Measurements from ENCODE around the gene DST. TPM values are rescaled to one million over a fixed set of nuclear protein-coding genes. Genes with fewer than 3 reads are reported as not detected.

Gene DST
- total RNA-seq, 2 experiments from 2014 or later: 5.7 to 5.9 TPM

- POLR2A ChIA-PET: no interaction called here
- intact Hi-C loops (cut with DNase I, micrococcal nuclease): no loop called here
- ATAC-seq (ENCODE audit: poor library complexity): no peak
- Histone ChIP-seq H3K9me3 (ENCODE audit: control insufficient read depth in 1 of 2, insufficient read depth in 1 of 2, low read length in 2 of 2) (no peaks in the 10 kb centered on the region), H3K4me3 (ENCODE audit: low read length) (no peak overlapping the region), H3K4me1 (ENCODE audit: insufficient read depth, low read length) (no peaks in the 10 kb centered on the region), H3K27me3 (ENCODE audit: control insufficient read depth in 1 of 2, insufficient read depth in 2 of 2, low read length in 2 of 2) (no peaks in the 10 kb centered on the region), H3K36me3 (ENCODE audit: insufficient read depth, low read length) (no peaks in the 10 kb centered on the region), H3K27ac (ENCODE audit: low read depth in 1 of 2, low read length in 2 of 2) (no peak overlapping the region)
- Mint-ChIP-seq H3K36me3 (ENCODE audit: low read depth) (no peaks in the 10 kb centered on the region), H3K4me3 (no peak overlapping the region), H3K4me1 (ENCODE audit: low read depth) (no peaks in the 10 kb centered on the region), H3K27ac (no peak overlapping the region), H3K9me3 (peaks cover 2% of the 10 kb centered on the region), H3K27me3 (no peaks in the 10 kb centered on the region)
- DNase-seq: no peak
- TF ChIP-seq CTCF (IDR thresholded peaks at IDR 0.05): no peak
- CTCF ChIA-PET: no interaction called here
Measured at GRCh38 chr6:56515081-56515905, 127.4 kb downstream of the DST start.

GRCh38 chr6:56514395-56514794, 128.3 kb downstream of the DST start:
- Mint-ChIP-seq H3K27me3 (no peaks in the 10 kb centered on the region), H3K27ac (no peak overlapping the region), H3K4me1 (ENCODE audit: low read depth) (no peaks in the 10 kb centered on the region), H3K4me3 (no peak overlapping the region), H3K36me3 (ENCODE audit: low read depth) (no peaks in the 10 kb centered on the region), H3K9me3 (no peaks in the 10 kb centered on the region)
- H3K9me3 ChIP-seq (ENCODE audit: control insufficient read depth in 1 of 2, insufficient read depth in 1 of 2, low read length in 2 of 2): no peaks in the 10 kb centered on the region
- CTCF ChIA-PET: no interaction called here
- H3K27me3 ChIP-seq (ENCODE audit: control insufficient read depth in 1 of 2, insufficient read depth in 2 of 2, low read length in 2 of 2): no peaks in the 10 kb centered on the region
- H3K27ac ChIP-seq (ENCODE audit: low read depth in 1 of 2, low read length in 2 of 2): no peak overlapping the region
- H3K4me1 ChIP-seq (ENCODE audit: insufficient read depth, low read length): no peaks in the 10 kb centered on the region
- intact Hi-C loops (cut with DNase I, micrococcal nuclease): no loop called here
- no peak overlapping the region for H3K4me3 ChIP-seq (ENCODE audit: low read length)
- TF ChIP-seq CTCF (IDR thresholded peaks at IDR 0.05): no peak
- no peak for DNase-seq
- no peak for ATAC-seq (ENCODE audit: poor library complexity)
- POLR2A ChIA-PET: no interaction called here
- no peaks in the 10 kb centered on the region for H3K36me3 ChIP-seq (ENCODE audit: insufficient read depth, low read length)

- Mint-ChIP-seq H3K4me3 (no peak overlapping the region), H3K4me1 (ENCODE audit: low read depth) (no peaks in the 10 kb centered on the region), H3K9me3 (no peaks in the 10 kb centered on the region), H3K27me3 (no peaks in the 10 kb centered on the region), H3K36me3 (ENCODE audit: low read depth) (no peaks in the 10 kb centered on the region), H3K27ac (no peak overlapping the region)
- Histone ChIP-seq H3K36me3 (ENCODE audit: insufficient read depth, low read length) (no peaks in the 10 kb centered on the region), H3K4me1 (ENCODE audit: insufficient read depth, low read length) (no peaks in the 10 kb centered on the region), H3K4me3 (ENCODE audit: low read length) (no peak overlapping the region), H3K27me3 (ENCODE audit: control insufficient read depth in 1 of 2, insufficient read depth in 2 of 2, low read length in 2 of 2) (no peaks in the 10 kb centered on the region), H3K27ac (ENCODE audit: low read depth in 1 of 2, low read length in 2 of 2) (no peak overlapping the region), H3K9me3 (ENCODE audit: control insufficient read depth in 1 of 2, insufficient read depth in 1 of 2, low read length in 2 of 2) (no peaks in the 10 kb centered on the region)
- ATAC-seq (ENCODE audit: poor library complexity): no peak
- POLR2A ChIA-PET: no interaction called here
- TF ChIP-seq CTCF (IDR thresholded peaks at IDR 0.05): no peak
- intact Hi-C loops (cut with DNase I, micrococcal nuclease): no loop called here
- CTCF ChIA-PET: no interaction called here
- no peak for DNase-seq
Measured at GRCh38 chr6:56513631-56514030, 129.1 kb downstream of the DST start.

All from CD4-positive, alpha-beta T cell (primary cell).